Keratinocyte (primary cell): Measurements from ENCODE around the gene AGAP1. TPM values are rescaled to one million over a fixed set of nuclear protein-coding genes. Genes with fewer than 3 reads are reported as not detected.

Experiments used
- DNase-seq: peaks from one replicate; pipeline ENCODE4 v3.0.0-alpha.2; 2011; ENCODE audit warnings: low read depth, missing footprints, low spot score
- FAIRE-seq: peaks from 2 replicates; lab custom pipeline; 2011; peaks lifted over from hg19 to GRCh38; lab: Jason Lieb, UNC
- H2AFZ ChIP-seq: 2 replicates; pipeline ENCODE4 v1.6.0; 2012; ENCODE audit warnings: low read length, control low read depth, inconsistent platforms; ENCODE audit not compliant: control insufficient read depth
- H3K27ac ChIP-seq: 2 replicates; pipeline ENCODE4 v1.5.1; 2011; ENCODE audit warnings: low read length; ENCODE audit not compliant: control insufficient read depth, insufficient read depth
- H3K27me3 ChIP-seq: 3 replicates; pipeline ENCODE4 v1.6.0; 2011; ENCODE audit warnings: low read length; ENCODE audit not compliant: control insufficient read depth, insufficient read depth; ENCODE audit errors: extremely low read depth
- H3K36me3 ChIP-seq, 2 experiments: 2 replicates in 1 of 2; 3 replicates in 1 of 2; pipeline ENCODE4 v1.5.1; 2011; ENCODE audit warnings: low read length in 2 of 2, mild to moderate bottlenecking in 1 of 2; ENCODE audit not compliant: control insufficient read depth in 2 of 2, insufficient read depth in 2 of 2; ENCODE audit errors: extremely low read depth in 1 of 2
- H3K4me1 ChIP-seq: 3 replicates; pipeline ENCODE4 v1.5.1; 2011; ENCODE audit warnings: low read length; ENCODE audit not compliant: control insufficient read depth, insufficient read depth; ENCODE audit errors: extremely low read depth
- H3K4me2 ChIP-seq: 3 replicates; pipeline ENCODE4 v1.6.0; 2011; ENCODE audit warnings: low read depth, low read length; ENCODE audit not compliant: control insufficient read depth, insufficient read depth; ENCODE audit errors: extremely low read depth
- H3K4me3 ChIP-seq, 3 experiments: fragments of 200-600 bp in 1 of 3; sonication (generic) in 1 of 3; 2 replicates in 2 of 3; 3 replicates in 1 of 3; pipeline ENCODE4 v1.5.1; 2011 to 2016; ENCODE audit warnings: low read length in 3 of 3, mild to moderate bottlenecking in 3 of 3, control low read depth in 2 of 3, inconsistent platforms in 1 of 3, low read depth in 1 of 3, mixed read lengths in 1 of 3, mixed run types in 1 of 3, moderate library complexity in 1 of 3; ENCODE audit not compliant: control insufficient read depth in 2 of 3, insufficient read depth in 2 of 3; ENCODE audit errors: extremely low read depth in 1 of 3
- H3K79me2 ChIP-seq: 2 replicates; pipeline ENCODE4 v1.6.0; 2012; ENCODE audit warnings: low read length; ENCODE audit not compliant: control insufficient read depth, insufficient read depth
- H3K9ac ChIP-seq: 3 replicates; pipeline ENCODE4 v1.6.0; 2011; ENCODE audit warnings: low read length; ENCODE audit not compliant: control insufficient read depth, insufficient read depth; ENCODE audit errors: extremely low read depth
- H3K9me1 ChIP-seq: 3 replicates; pipeline ENCODE4 v1.6.0; 2011; ENCODE audit warnings: low read length; ENCODE audit not compliant: control insufficient read depth, insufficient read depth; ENCODE audit errors: extremely low read depth
- H3K9me3 ChIP-seq: 2 replicates; pipeline ENCODE4 v1.5.1; 2012; ENCODE audit warnings: low read depth, low read length; ENCODE audit not compliant: control insufficient read depth
- H4K20me1 ChIP-seq: 3 replicates; pipeline ENCODE4 v1.6.0; 2011; ENCODE audit warnings: low read length; ENCODE audit not compliant: control insufficient read depth, insufficient read depth; ENCODE audit errors: extremely low read depth
- CTCF ChIP-seq, 3 experiments: IDR thresholded peaks in 1 of 3; conservative IDR thresholded peaks in 1 of 3; optimal IDR thresholded peaks in 1 of 3; 2 replicates in 2 of 3; 3 replicates in 1 of 3; pipeline versions ENCODE3 to v1.5.1; 2011; ENCODE audit warnings: low read length in 3 of 3, mild to moderate bottlenecking in 3 of 3, moderate library complexity in 2 of 3, control low read depth in 1 of 3, inconsistent platforms in 1 of 3; ENCODE audit not compliant: insufficient read depth in 2 of 3; ENCODE audit errors: extremely low read depth in 1 of 3
- EZH2 ChIP-seq: IDR thresholded peaks from one replicate; pipeline ENCODE4 v1.6.1; 2012; ENCODE audit warnings: inconsistent platforms, mild to moderate bottlenecking, low read length, moderate library complexity
- dilution Hi-C: fragments of 300-500 bp; cut with MboI; formaldehyde crosslinking; loops from one replicate; pipeline ENCODE4 v1.7.0; 2020; ENCODE audit warnings: low sequenced_read_pairs; ENCODE audit not compliant: extremely low pct_ligation_motif_present
- polyA plus RNA-seq, 5 experiments: library from polyadenylated mRNA; depleted of rRNA in 3 of 5; stranded (reverse) in 3 of 5; stranded (forward) in 1 of 5; unstranded in 1 of 5; fragments of >200 nt; gene quantifications; 1 replicate in 1 of 5; 2 replicates in 3 of 5; 3 replicates in 1 of 5; pipeline versions ENCODE4 v1.2.1 to v1.2.3, GENCODE V29; 2011 to 2012; ENCODE audit warnings: missing spikeins in 2 of 5, low read depth in 1 of 5, low replicate concordance in 1 of 5

Gene AGAP1
- polyA plus RNA-seq, 1 donor (not counting 4 experiments of a cell fraction or from before 2014, with no cell fraction given), result 12.6 TPM

GRCh38 chr2:235893129-235893698, 399.4 kb downstream of the AGAP1 start:
- no peak overlapping the region for H3K4me3 ChIP-seq
- H3K9me1 ChIP-seq, result no peaks in the 10 kb centered on the region
- no peaks in the 10 kb centered on the region for H3K27me3 ChIP-seq
- dilution Hi-C loops, result no loop called here
- H3K4me1 ChIP-seq, result no peaks in the 10 kb centered on the region
- no peaks in the 10 kb centered on the region for H3K79me2 ChIP-seq
- DNase-seq, result no peak
- H3K27ac ChIP-seq, result no peak overlapping the region
- no peaks in the 10 kb centered on the region for H3K9me3 ChIP-seq
- no peak overlapping the region for H2AFZ ChIP-seq
- TF ChIP-seq EZH2 (no peak), CTCF (optimal IDR thresholded peaks at IDR 0.05 in 1 of 3, IDR thresholded peaks at IDR 0.05 in 1 of 3, conservative IDR thresholded peaks at IDR 0.05 in 1 of 3; ENCODE audit: extremely low read depth in 1 of 3, insufficient read depth in 2 of 3, low read length in 3 of 3) (no peak)
- peaks cover 0 to 4% of the 10 kb centered on the region in 2 experiments for H3K36me3 ChIP-seq
- no peak for FAIRE-seq
- H3K4me2 ChIP-seq, result no peak overlapping the region
- no peak overlapping the region for H3K9ac ChIP-seq
- no peaks in the 10 kb centered on the region for H4K20me1 ChIP-seq

DNA sequence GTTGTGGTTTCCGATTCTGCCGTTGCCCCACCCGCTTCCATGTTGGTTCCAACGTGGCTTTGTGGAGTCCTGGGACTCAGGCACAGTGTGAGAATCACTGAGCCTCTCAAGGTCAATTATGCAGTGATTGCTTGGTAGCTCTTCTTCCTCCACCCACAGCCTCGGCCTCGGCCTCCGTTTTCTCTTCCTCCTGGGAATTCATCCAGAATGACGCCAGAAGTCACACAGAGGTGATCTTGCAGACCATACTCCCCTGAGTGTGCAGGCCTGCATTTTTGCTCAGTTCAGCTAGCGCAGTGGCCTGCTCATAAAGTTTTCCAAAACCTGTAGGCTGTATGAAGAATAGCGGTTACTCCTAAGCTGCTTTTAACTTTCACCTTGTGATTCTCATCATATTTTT, 401.0 kb downstream of the AGAP1 start:
- Histone ChIP-seq H3K4me2 (no peak overlapping the region), H3K36me3 (peaks cover 0 to 4% of the 10 kb centered on the region in 2 experiments), H3K9me1 (no peaks in the 10 kb centered on the region), H3K9ac (no peak overlapping the region), H4K20me1 (no peaks in the 10 kb centered on the region), H3K4me1 (no peaks in the 10 kb centered on the region), H3K4me3 (no peak overlapping the region), H2AFZ (no peak overlapping the region), H3K9me3 (no peaks in the 10 kb centered on the region), H3K79me2 (no peaks in the 10 kb centered on the region), H3K27ac (no peak overlapping the region), H3K27me3 (no peaks in the 10 kb centered on the region)
- DNase-seq, result no peak
- dilution Hi-C loops, result no loop called here
- TF ChIP-seq CTCF (optimal IDR thresholded peaks at IDR 0.05 in 1 of 3, IDR thresholded peaks at IDR 0.05 in 1 of 3, conservative IDR thresholded peaks at IDR 0.05 in 1 of 3; ENCODE audit: extremely low read depth in 1 of 3, insufficient read depth in 2 of 3, low read length in 3 of 3), result no peak
- no peak for TF ChIP-seq EZH2
- no peak for FAIRE-seq
